Activated CD4-positive, alpha-beta T cell treated with anti-CD3 and anti-CD28 coated beads, Interleukin-2, amount 10 ng/mL, durations not matched to agents 7 days and 5 days (primary cell): ENCODE measurements around the gene TIMM29. TPM values are rescaled to one million over a fixed set of nuclear protein-coding genes. Genes with fewer than 3 reads are reported as not detected.
"Not testable (repeated sequence)": the region's sequence is repeated elsewhere in the genome, so short reads cannot be mapped to it uniquely, and the experiment has no call there.

Source experiments
- CTCF ChIA-PET: fragments of 350-600 bp; sonication (Branson Sonifier 250); formaldehyde crosslinking; loops from one replicate; lab custom pipeline; 2021; ENCODE audit warnings: antibody characterized with exemption; lab: Charles Lee
- POLR2A ChIA-PET: fragments of 350-600 bp; sonication (Branson Sonifier 250); formaldehyde crosslinking; loops from one replicate; lab custom pipeline; 2021; ENCODE audit warnings: antibody characterized with exemption; lab: Charles Lee
- DNase-seq: peaks from one replicate; pipeline ENCODE4 v3.0.0-alpha.2; 2020
- H3K27ac Mint-ChIP-seq: one replicate; pipeline ENCODE4 v1.8.0; 2021; ENCODE audit warnings: mild to moderate bottlenecking, moderate library complexity, mixed read lengths
- H3K27me3 Mint-ChIP-seq: one replicate; pipeline ENCODE4 v1.8.0; 2021; ENCODE audit warnings: mixed read lengths
- H3K36me3 Mint-ChIP-seq: one replicate; pipeline ENCODE4 v1.8.0; 2021; ENCODE audit warnings: low read depth, mixed read lengths
- H3K4me1 Mint-ChIP-seq: one replicate; pipeline ENCODE4 v1.8.0; 2021; ENCODE audit warnings: mixed read lengths
- H3K4me3 Mint-ChIP-seq: one replicate; pipeline ENCODE4 v1.8.0; 2021; ENCODE audit warnings: mild to moderate bottlenecking, moderate library complexity, mixed read lengths
- H3K9me3 Mint-ChIP-seq: one replicate; pipeline ENCODE4 v1.8.0; 2021; ENCODE audit warnings: mixed read lengths
- total RNA-seq, 2 experiments: library from RNA; stranded (reverse); gene quantifications; one replicate each; pipeline ENCODE4 v1.2.3, GENCODE V29; 2021

TIMM29 gene
- total RNA-seq, 2 experiments from 2014 or later, result 17.5 to 22.3 TPM

DNA sequence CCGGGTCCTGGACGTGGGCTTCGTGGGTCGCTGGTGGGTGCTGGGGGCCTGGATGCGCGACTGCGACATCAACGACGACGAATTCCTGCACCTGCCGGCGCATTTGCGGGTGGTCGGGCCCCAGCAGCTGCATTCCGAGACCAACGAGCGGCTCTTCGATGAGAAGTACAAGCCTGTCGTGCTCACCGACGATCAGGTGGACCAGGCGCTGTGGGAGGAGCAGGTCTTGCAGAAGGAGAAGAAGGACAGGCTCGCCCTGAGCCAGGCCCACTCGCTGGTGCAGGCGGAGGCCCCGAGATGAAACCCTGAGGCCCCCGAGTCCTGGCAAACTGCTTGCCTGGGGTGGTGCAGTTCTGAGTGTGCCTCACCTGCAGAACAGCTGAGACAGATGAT is 787 bp downstream of the TIMM29 start:
- H3K27me3 Mint-ChIP-seq, result no peaks in the 10 kb centered on the region
- H3K4me3 Mint-ChIP-seq, result peak overlapping the region; percentile 95
- no peaks in the 10 kb centered on the region for H3K9me3 Mint-ChIP-seq
- peaks cover 31% of the 10 kb centered on the region for H3K4me1 Mint-ChIP-seq
- CTCF ChIA-PET, result interaction anchor here (1.1 to 2.1 kb wide), 4 partner anchors 12 to 90 kb away, joined by 3 to 16 read pairs (median 4); no protein-coding TSS in a partner anchor
- peaks cover 15% of the 10 kb centered on the region for H3K36me3 Mint-ChIP-seq
- DNase-seq, result no peak
- H3K27ac Mint-ChIP-seq, result peak overlapping the region; percentile 72
- POLR2A ChIA-PET, result interaction anchor here (0.6 kb wide), 1 partner anchor 735 kb away, joined by 3 read pairs; no protein-coding TSS in a partner anchor

DNA sequence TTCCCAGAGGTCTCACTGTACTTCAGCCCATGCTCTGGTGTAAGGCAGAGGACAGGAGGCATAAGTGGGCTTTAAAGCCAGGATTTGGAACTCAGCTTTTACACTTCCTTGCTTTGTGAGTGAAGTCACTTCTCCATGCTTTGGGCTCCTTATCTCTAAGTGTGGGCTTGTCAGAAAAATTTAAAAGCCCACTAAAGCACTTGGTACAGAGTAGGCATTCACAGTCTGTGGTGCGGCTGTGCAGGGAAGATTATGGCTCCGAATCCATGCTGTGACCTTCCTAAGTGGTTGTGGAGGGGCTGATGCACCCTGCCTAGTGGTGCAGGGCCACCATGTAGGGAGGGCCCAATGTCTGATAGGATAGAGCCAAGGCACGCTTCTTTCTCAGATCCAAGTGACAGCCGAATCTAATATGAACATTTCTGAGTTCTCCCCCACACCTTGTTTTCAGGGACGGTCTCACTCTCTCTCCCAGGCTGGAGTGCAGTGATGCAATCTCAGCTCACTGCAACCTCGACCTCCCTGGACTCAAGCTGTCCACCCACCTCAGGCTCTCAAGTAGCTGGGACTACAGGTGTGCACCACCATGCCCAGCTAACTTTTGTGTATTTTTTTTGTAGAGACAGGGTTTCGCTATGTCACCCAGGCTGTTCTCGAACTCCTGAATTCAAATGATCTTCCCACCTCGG is 6.9 kb downstream of the TIMM29 start:
- DNase-seq, result no peak
- no peaks in the 10 kb centered on the region for H3K9me3 Mint-ChIP-seq
- peak overlapping the region; percentile 41 for H3K27ac Mint-ChIP-seq
- H3K36me3 Mint-ChIP-seq, result peaks cover 6% of the 10 kb centered on the region
- no peak overlapping the region for H3K4me3 Mint-ChIP-seq
- ChIA-PET CTCF (interaction anchor here (0.7 to 1.7 kb wide), 7 partner anchors 9 to 272 kb away, joined by 3 to 7 read pairs (median 3); no protein-coding TSS in a partner anchor), POLR2A (no interaction called here)
- no peaks in the 10 kb centered on the region for H3K27me3 Mint-ChIP-seq
- peaks cover 18% of the 10 kb centered on the region for H3K4me1 Mint-ChIP-seq

DNA sequence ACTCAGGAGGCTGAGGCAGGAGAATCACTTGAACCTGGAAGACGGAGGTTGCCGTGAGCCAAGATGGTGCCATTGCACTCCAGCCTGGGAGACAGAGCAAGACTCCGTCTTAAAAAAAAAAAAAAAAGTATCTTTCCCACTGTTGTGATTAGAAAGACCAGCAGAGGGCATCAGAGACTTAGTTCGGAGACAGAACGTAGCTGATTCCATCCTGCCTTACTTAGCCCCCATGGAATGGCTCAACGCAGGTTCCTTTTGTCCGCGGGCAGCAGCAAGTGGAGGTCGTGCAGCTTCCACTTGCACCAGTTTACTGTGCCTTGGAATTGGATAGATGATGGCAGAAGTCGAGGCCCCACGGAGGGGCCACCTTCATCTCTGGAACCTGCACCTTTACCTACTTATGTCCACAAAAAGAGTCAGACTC is 8.1 kb downstream of the TIMM29 start:
- CTCF ChIA-PET, result interaction anchor here (0.5 to 1.4 kb wide), 23 partner anchors 9 to 1056 kb away, joined by 3 to 7 read pairs (median 4); no protein-coding TSS in a partner anchor
- no peaks in the 10 kb centered on the region for H3K27me3 Mint-ChIP-seq

DNA sequence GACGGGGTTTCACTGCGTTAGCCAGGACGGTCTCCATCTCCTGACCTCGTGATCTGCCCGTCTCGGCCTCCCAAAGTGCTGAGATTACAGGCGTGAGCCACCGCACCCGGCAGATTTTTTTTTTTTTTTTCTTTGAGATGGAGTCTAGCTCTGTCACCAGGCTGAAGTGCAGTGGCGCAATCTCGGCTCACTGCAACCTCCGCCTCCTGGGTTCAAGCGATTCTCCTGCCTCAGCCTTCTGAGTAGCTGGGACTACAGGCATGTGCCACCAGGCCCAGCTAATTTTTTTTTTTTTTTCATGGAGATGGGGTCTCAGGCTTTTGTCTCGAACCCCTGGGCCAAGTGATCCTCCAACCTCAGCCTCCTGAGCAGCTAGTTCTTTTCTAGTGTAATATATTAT is 13.0 kb downstream of the TIMM29 start:
- CTCF ChIA-PET, result interaction anchor here (0.5 to 3.5 kb wide), 16 partner anchors 10 to 457 kb away, joined by 3 to 16 read pairs (median 4); partner anchors contain the start of gene SMARCA4
- H3K9me3 Mint-ChIP-seq, H3K27me3 Mint-ChIP-seq, H3K36me3 Mint-ChIP-seq, DNase-seq, H3K27ac Mint-ChIP-seq, POLR2A ChIA-PET, H3K4me3 Mint-ChIP-seq: not testable (repeated sequence)
- H3K4me1 Mint-ChIP-seq, result peaks cover 18% of the 10 kb centered on the region

More for the DNA sequence above, 8.1 kb downstream of the TIMM29 start:
- POLR2A ChIA-PET, result no interaction called here
- H3K9me3 Mint-ChIP-seq, result no peaks in the 10 kb centered on the region
- H3K27ac Mint-ChIP-seq, result no peak overlapping the region
- peak; percentile 52 for DNase-seq
- no peak overlapping the region for H3K4me3 Mint-ChIP-seq
- H3K36me3 Mint-ChIP-seq, result peaks cover 3% of the 10 kb centered on the region
- peaks cover 14% of the 10 kb centered on the region for H3K4me1 Mint-ChIP-seq

DNA sequence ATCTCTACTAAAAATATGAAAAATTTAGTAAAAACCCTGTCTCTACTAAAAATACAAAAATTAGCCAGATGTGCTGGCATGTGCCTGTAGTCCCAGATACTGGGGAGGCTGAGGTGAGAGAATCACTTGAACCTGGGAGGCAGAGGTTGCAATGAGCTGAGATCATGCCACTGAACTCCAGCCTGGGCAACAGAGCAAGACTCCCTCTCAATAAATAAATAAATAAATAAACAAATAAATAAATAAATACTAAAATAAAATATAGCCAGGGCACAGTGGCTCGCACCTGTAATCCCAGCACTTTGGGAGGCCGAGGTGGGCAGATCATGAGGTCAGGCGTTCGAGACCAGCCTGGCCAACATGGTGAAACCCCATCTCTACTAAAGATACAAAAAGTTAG is 14.8 kb downstream of the TIMM29 start:
- peaks cover 17% of the 10 kb centered on the region for H3K4me1 Mint-ChIP-seq
- POLR2A ChIA-PET, result not testable (repeated sequence)

DNA sequence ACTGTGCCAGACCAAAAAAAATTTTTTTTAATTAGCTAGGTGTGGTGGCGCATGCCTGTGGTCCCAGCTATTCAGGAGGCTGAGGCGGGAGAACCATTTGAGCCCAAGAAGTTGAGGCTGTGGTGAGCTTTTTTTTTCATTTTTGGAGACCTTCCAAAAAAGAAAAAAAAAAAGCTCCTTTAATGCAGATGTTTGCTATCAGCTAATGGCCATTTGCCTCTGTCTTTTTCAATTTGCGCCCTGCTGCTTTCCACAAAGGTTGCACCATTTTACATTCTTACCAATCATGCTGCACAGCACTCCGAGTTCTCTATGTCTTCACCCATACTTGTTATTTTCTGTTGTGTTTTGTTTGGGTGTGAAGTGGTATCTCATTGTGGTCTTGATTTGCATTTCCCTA is 16.7 kb downstream of the TIMM29 start:
- no peaks in the 10 kb centered on the region for H3K36me3 Mint-ChIP-seq
- H3K4me1 Mint-ChIP-seq, result peaks cover 9% of the 10 kb centered on the region
- no peak overlapping the region for H3K27ac Mint-ChIP-seq
- H3K9me3 Mint-ChIP-seq, result no peaks in the 10 kb centered on the region
- POLR2A ChIA-PET, result no interaction called here
- CTCF ChIA-PET, result interaction anchor here (0.6 to 1.8 kb wide), 4 partner anchors 9 to 15 kb away, joined by 3 to 7 read pairs (median 4); no protein-coding TSS in a partner anchor
- no peak overlapping the region for H3K4me3 Mint-ChIP-seq
- H3K27me3 Mint-ChIP-seq, result no peaks in the 10 kb centered on the region
- no peak for DNase-seq

More for the DNA sequence above, 14.8 kb downstream of the TIMM29 start:
- H3K27me3 Mint-ChIP-seq, H3K4me3 Mint-ChIP-seq, H3K36me3 Mint-ChIP-seq, DNase-seq, H3K27ac Mint-ChIP-seq, H3K9me3 Mint-ChIP-seq: not testable (repeated sequence)
- CTCF ChIA-PET, result interaction anchor here (1.6 to 3.5 kb wide), 3 partner anchors 15 to 25 kb away, joined by 4 to 14 read pairs (median 10); partner anchors contain the start of gene SMARCA4

DNA sequence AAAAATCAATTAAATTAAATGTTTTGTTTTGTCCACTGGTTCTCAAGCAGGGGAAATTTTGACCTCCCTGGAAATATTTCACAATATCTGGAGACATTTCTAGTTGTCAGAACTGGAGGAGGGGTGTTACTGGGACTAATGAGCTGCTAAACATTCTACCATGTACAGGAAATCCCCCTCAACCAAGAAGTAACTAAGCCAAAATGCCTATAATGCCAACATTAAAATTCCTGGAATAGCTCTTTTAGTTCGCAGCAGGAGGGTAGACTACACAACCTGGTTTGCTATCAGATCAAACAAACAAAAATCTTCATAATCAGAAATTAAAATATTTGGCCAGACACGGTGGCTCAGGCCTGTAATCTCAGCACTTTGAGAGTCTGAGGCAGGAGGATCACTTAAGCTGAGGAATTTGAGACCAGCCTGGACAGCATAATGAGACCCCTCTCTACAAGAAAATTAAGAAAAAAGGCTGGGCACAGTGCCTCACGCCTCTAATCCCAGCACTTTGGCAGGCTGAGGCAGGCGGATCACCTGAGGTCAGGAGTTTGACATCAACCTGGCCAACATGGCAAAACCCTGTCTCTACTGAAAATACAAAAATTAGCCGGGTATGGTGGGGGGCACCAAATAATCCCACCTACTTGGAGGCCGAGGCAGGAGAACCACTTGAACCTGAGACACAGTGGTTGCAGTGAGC is 18.5 kb downstream of the TIMM29 start:
- Mint-ChIP-seq H3K27me3 (no peaks in the 10 kb centered on the region), H3K9me3 (no peaks in the 10 kb centered on the region), H3K36me3 (no peaks in the 10 kb centered on the region), H3K4me3 (no peak overlapping the region), H3K4me1 (peaks cover 6% of the 10 kb centered on the region), H3K27ac (no peak overlapping the region)
- no peak for DNase-seq
- CTCF ChIA-PET, result no interaction called here
- POLR2A ChIA-PET, result no interaction called here

DNA sequence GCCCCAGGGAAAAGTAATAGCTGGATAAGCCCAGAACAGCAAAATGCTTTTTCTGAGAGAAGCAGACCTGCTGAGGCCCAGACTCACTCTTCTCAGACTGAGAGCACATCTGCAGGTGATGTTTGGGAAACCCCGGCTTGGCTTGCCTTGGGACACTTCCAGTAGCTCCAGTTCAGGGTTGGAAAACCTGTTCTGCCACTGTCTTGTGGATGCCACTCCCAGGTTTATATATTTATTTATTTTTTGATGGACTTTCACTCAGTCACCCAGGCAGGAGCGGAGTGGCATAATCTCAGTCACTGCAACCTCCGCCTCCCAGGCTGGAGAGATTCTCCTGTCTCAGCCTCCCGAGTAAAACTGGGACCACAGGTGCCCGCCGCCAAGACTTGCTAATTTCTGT is 24.2 kb downstream of the TIMM29 start:
- no peaks in the 10 kb centered on the region for H3K9me3 Mint-ChIP-seq
- DNase-seq, result no peak
- H3K4me1 Mint-ChIP-seq, result peaks cover 2% of the 10 kb centered on the region
- no peak overlapping the region for H3K4me3 Mint-ChIP-seq
- ChIA-PET CTCF (interaction anchor here (0.9 to 1.6 kb wide), 4 partner anchors 11 to 235 kb away, joined by 3 to 4 read pairs (median 4); partner anchors contain the start of gene DNM2), POLR2A (no interaction called here)
- H3K27ac Mint-ChIP-seq, result no peak overlapping the region
- H3K27me3 Mint-ChIP-seq, result no peaks in the 10 kb centered on the region
- no peaks in the 10 kb centered on the region for H3K36me3 Mint-ChIP-seq

DNA sequence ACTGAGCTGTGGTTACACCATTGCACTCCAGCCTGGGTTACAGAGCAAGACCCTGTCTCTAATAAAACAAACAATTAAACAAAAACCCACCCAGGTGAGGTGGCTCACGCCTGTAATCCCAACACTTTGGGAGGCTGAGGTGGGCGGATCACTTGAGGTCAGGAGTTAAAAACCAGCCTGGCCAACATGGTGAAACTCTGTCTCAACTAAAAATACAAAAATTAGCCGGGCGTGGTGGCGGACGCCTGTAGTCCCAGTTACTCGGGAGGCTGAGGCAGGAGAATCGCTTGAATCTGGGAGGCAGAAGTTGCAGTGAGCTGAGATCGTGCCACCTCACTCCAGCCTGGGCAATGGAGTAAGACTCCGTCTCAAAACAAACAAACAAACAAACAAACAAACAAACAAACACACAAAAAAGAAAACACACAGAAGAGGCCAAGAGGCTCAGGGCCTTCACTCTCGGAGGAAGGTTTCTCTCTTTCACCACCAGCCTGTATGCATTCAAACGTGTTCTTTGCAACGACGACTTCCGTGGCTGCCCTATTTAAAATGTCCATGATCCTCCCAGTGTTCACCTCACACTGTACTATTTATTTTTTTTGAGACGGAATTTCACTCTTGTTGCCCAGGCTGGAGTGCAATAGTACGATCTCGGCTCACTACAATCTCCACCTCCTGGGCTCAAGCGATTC is 30.8 kb downstream of the TIMM29 start:
- POLR2A ChIA-PET, H3K36me3 Mint-ChIP-seq, DNase-seq, H3K9me3 Mint-ChIP-seq, H3K27me3 Mint-ChIP-seq: not testable (repeated sequence)
- Mint-ChIP-seq H3K4me1 (peaks cover 37% of the 10 kb centered on the region), H3K4me3 (peak overlapping the region; percentile 81), H3K27ac (peak overlapping the region; percentile 92)
- CTCF ChIA-PET, result interaction anchor here (0.6 to 2.7 kb wide), 5 partner anchors 11 to 426 kb away, joined by 3 to 14 read pairs (median 3); no protein-coding TSS in a partner anchor

DNA sequence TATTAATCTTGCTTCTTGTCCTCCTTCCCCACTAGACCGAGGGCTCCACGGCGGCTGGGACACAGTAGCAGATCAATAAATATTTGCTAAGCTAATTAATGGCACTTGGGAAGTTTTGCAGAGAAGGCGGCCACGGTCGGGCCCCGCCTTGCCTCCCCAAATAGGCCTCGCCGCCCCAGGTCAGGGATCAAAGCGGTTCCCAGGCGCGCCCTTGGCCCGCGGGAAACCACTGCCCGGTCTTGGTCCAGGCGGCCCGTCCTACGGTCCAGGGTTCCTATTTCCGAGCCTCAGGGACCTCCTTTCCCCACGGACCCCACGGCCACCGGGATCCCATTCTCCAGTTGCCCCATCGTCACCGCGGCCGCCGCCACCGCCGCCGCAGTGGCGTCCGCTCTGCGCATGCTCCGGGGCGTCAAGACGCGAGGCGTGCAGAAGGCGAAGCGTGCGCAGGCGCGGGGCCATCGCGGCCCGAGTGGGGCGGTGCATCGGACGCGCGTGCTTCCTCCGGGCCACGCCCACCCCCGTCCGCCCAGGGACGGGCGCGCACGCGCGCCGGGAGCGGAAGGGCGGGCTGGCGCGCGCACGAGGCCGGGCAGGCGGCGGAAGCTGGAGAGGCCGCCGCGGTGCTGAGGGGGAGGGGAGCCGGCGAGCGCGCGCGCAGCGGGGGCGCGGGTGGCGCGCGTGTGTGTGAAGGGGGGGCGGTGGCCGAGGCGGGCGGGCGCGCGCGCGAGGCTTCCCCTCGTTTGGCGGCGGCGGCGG is 31.9 kb downstream of the TIMM29 start, which contains the start of gene SMARCA4:
Gene SMARCA4, plus strand, starts transcription at position 717 of the 759 bp plus-strand sequence. CDS start 23,122 bp downstream, outside the sequence.
- Mint-ChIP-seq H3K36me3 (peaks cover 7% of the 10 kb centered on the region), H3K4me3 (peak within 1 kb of the TSS; percentile 91), H3K27me3 (no peaks in the 10 kb centered on the region), H3K27ac (peak within 1 kb of the TSS; percentile 92), H3K9me3 (no peaks in the 10 kb centered on the region), H3K4me1 (peaks cover 47% of the 10 kb centered on the region)
- peak; percentile 96 for DNase-seq
- ChIA-PET POLR2A (no interaction called here), CTCF (interaction anchor here (2.2 kb wide), 1 partner anchor 18 kb away, joined by 10 read pairs; no protein-coding TSS in a partner anchor)

DNA sequence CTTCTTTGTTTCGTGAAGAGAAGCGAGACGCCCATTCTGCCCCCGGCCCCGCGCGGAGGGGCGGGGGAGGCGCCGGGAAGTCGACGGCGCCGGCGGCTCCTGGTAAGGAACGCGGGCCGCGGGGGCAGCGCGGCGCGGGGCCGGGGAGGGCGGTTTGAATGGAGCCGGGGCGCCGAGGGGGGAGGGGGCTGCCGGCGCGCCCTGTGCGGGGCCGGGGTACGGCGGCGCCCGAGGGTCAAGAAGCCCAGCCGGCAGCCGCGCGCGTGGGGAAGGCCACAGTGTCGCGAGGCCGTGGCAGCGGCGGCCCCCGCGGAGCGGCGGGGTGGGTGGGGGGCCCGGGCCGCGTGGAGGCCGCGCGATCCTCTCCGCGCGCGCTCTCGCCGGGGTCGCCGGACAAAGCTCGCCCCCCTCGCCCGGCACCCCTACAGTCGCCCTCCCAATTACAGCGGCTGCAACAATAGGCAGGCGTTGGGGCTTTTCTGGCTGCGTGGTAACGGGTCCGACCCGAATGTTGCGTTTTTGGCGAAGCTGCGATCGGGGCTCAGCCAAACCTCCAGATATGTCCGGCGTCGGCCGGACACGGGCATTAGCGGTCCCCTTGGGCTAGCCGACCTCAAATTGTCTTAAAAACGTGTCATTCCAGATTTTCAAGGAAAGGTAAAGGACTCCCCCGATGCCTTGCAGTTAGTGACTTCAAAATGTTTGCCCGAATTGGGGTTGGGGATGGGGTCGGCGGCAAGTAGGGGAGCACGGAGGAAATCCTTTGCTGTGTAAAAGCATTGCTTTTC is 32.7 kb downstream of the TIMM29 start:
- DNase-seq, result peak; percentile 25
- Mint-ChIP-seq H3K9me3 (no peaks in the 10 kb centered on the region), H3K27me3 (no peaks in the 10 kb centered on the region), H3K4me3 (peak overlapping the region; percentile 91), H3K27ac (peak overlapping the region; percentile 89), H3K4me1 (peaks cover 49% of the 10 kb centered on the region), H3K36me3 (peaks cover 10% of the 10 kb centered on the region)
- CTCF ChIA-PET, result interaction anchor here (0.8 to 2.2 kb wide), 2 partner anchors 19 to 95 kb away, joined by 4 to 10 read pairs; no protein-coding TSS in a partner anchor
- POLR2A ChIA-PET, result no interaction called here
